ENCODE data around the gene AHNAK. TPM values are rescaled to one million over a fixed set of nuclear protein-coding genes. Genes with fewer than 3 reads are reported as not detected.

AHNAK gene
- total and polyA plus RNA-seq, 2 experiments from 2014 or later: 167 to 548 TPM

GRCh38 chr11:62489204-62489603 is 57.4 kb downstream of the AHNAK start:
- DNase-seq: peak; percentile 66
- H2AFZ ChIP-seq: no peak overlapping the region
- no peaks in the 10 kb centered on the region for H3F3A ChIP-seq (ENCODE audit: insufficient read depth)
- H3K36me3 ChIP-seq (ENCODE audit: low read depth): no peaks in the 10 kb centered on the region
- 88% methylated on average over 4 of the region's 4 CpGs for WGBS, 2 experiments (ENCODE audit: low coverage in 1 of 2, low lambda C conversion rate in 2 of 2, missing lambda C conversion rate in 2 of 2)
- no peak overlapping the region for H3K4me3 ChIP-seq
- H3K79me2 ChIP-seq (ENCODE audit: insufficient read depth): no peaks in the 10 kb centered on the region
- no peak for TF ChIP-seq EZH2phosphoT487 (IDR thresholded peaks at IDR 0.05; ENCODE audit: insufficient read depth, low read depth)
- TF ChIP-seq EZH2 (IDR thresholded peaks at IDR 0.05; ENCODE audit: insufficient read depth, poor library complexity, severe bottlenecking): no peak
- in situ Hi-C loops (cut with MboI): no loop called here
- peaks cover 14% of the 10 kb centered on the region for H3K4me1 ChIP-seq (ENCODE audit: insufficient read depth)
- H3K9ac ChIP-seq: no peak overlapping the region
- no peak overlapping the region for H3K27ac ChIP-seq
- H3K9me3 ChIP-seq (ENCODE audit: low read depth): no peaks in the 10 kb centered on the region
- H3K4me2 ChIP-seq (ENCODE audit: unreplicated experiment): no peak overlapping the region
- H3K27me3 ChIP-seq (replicated peaks; ENCODE audit: insufficient read depth): no peaks in the 10 kb centered on the region
- no peaks in the 10 kb centered on the region for H4K20me1 ChIP-seq (ENCODE audit: insufficient read depth)
- no peaks in the 10 kb centered on the region for H3K9me2 ChIP-seq (ENCODE audit: insufficient read depth)

- in situ Hi-C loops (cut with MboI): no loop called here
- H3K4me3 ChIP-seq: no peak overlapping the region
- no peaks in the 10 kb centered on the region for H3K9me3 ChIP-seq (ENCODE audit: low read depth)
- H3K27ac ChIP-seq: no peak overlapping the region
- H3K27me3 ChIP-seq (replicated peaks; ENCODE audit: insufficient read depth): no peaks in the 10 kb centered on the region
- no peak overlapping the region for H3K9ac ChIP-seq
- 75 to 77% methylated on average over 19 of the region's 19 CpGs for WGBS, 2 experiments (ENCODE audit: low coverage in 1 of 2, low lambda C conversion rate in 2 of 2, missing lambda C conversion rate in 2 of 2)
- no peak overlapping the region for H3K4me2 ChIP-seq (ENCODE audit: unreplicated experiment)
- no peak overlapping the region for H2AFZ ChIP-seq
- H3K36me3 ChIP-seq (ENCODE audit: low read depth): no peaks in the 10 kb centered on the region
- no peak for TF ChIP-seq EZH2phosphoT487 (IDR thresholded peaks at IDR 0.05; ENCODE audit: insufficient read depth, low read depth)
- no peak for TF ChIP-seq EZH2 (IDR thresholded peaks at IDR 0.05; ENCODE audit: insufficient read depth, poor library complexity, severe bottlenecking)
- no peaks in the 10 kb centered on the region for H3F3A ChIP-seq (ENCODE audit: insufficient read depth)
- H3K79me2 ChIP-seq (ENCODE audit: insufficient read depth): no peaks in the 10 kb centered on the region
- H3K9me2 ChIP-seq (ENCODE audit: insufficient read depth): no peaks in the 10 kb centered on the region
- H3K4me1 ChIP-seq (ENCODE audit: insufficient read depth): peaks cover 7% of the 10 kb centered on the region
- no peak for DNase-seq
- no peaks in the 10 kb centered on the region for H4K20me1 ChIP-seq (ENCODE audit: insufficient read depth)
These were observed 58.7 kb downstream of the AHNAK start for GRCh38 chr11:62487738-62488551.

GRCh38 chr11:62487136-62487535 is 59.5 kb downstream of the AHNAK start:
- no peak overlapping the region for H3K27ac ChIP-seq
- H3K4me2 ChIP-seq (ENCODE audit: unreplicated experiment): no peak overlapping the region
- H3K9me2 ChIP-seq (ENCODE audit: insufficient read depth): no peaks in the 10 kb centered on the region
- no peaks in the 10 kb centered on the region for H3F3A ChIP-seq (ENCODE audit: insufficient read depth)
- 87 to 88% methylated on average over 8 of the region's 8 CpGs for WGBS, 2 experiments (ENCODE audit: low coverage in 1 of 2, low lambda C conversion rate in 2 of 2, missing lambda C conversion rate in 2 of 2)
- H3K4me3 ChIP-seq: no peak overlapping the region
- H3K79me2 ChIP-seq (ENCODE audit: insufficient read depth): no peaks in the 10 kb centered on the region
- H3K9me3 ChIP-seq (ENCODE audit: low read depth): no peaks in the 10 kb centered on the region
- in situ Hi-C loops (cut with MboI): no loop called here
- no peaks in the 10 kb centered on the region for H4K20me1 ChIP-seq (ENCODE audit: insufficient read depth)
- H3K9ac ChIP-seq: no peak overlapping the region
- no peaks in the 10 kb centered on the region for H3K27me3 ChIP-seq (replicated peaks; ENCODE audit: insufficient read depth)
- no peaks in the 10 kb centered on the region for H3K36me3 ChIP-seq (ENCODE audit: low read depth)
- no peak for DNase-seq
- H3K4me1 ChIP-seq (ENCODE audit: insufficient read depth): peaks cover 7% of the 10 kb centered on the region
- H2AFZ ChIP-seq: no peak overlapping the region
- TF ChIP-seq EZH2phosphoT487 (IDR thresholded peaks at IDR 0.05; ENCODE audit: insufficient read depth, low read depth) (no peak), EZH2 (IDR thresholded peaks at IDR 0.05; ENCODE audit: insufficient read depth, poor library complexity, severe bottlenecking) (no peak)

- in situ Hi-C loops (cut with MboI): no loop called here
- Histone ChIP-seq H3K27ac (no peak overlapping the region), H2AFZ (no peak overlapping the region), H3K9me3 (ENCODE audit: low read depth) (no peaks in the 10 kb centered on the region), H3F3A (ENCODE audit: insufficient read depth) (peaks cover 12% of the 10 kb centered on the region; the same call in 1 of the 2 replicates), H3K36me3 (ENCODE audit: low read depth) (no peaks in the 10 kb centered on the region), H3K79me2 (ENCODE audit: insufficient read depth) (no peaks in the 10 kb centered on the region), H3K9ac (no peak overlapping the region), H3K4me2 (ENCODE audit: unreplicated experiment) (no peak overlapping the region), H4K20me1 (ENCODE audit: insufficient read depth) (no peaks in the 10 kb centered on the region), H3K9me2 (ENCODE audit: insufficient read depth) (no peaks in the 10 kb centered on the region), H3K27me3 (replicated peaks; ENCODE audit: insufficient read depth) (no peaks in the 10 kb centered on the region), H3K4me3 (no peak overlapping the region), H3K4me1 (ENCODE audit: insufficient read depth) (peaks cover 19% of the 10 kb centered on the region)
- TF ChIP-seq EZH2 (IDR thresholded peaks at IDR 0.05; ENCODE audit: insufficient read depth, poor library complexity, severe bottlenecking): no peak
- no peak for TF ChIP-seq EZH2phosphoT487 (IDR thresholded peaks at IDR 0.05; ENCODE audit: insufficient read depth, low read depth)
- DNase-seq: no peak
- WGBS, 2 experiments (ENCODE audit: low coverage in 1 of 2, low lambda C conversion rate in 2 of 2, missing lambda C conversion rate in 2 of 2): 91 to 92% methylated on average over 6 of the region's 6 CpGs
These were observed 62.3 kb downstream of the AHNAK start for GRCh38 chr11:62484352-62484751.
